ENCODE data around the gene TMTC2. TPM values are rescaled to one million over a fixed set of nuclear protein-coding genes. Genes with fewer than 3 reads are reported as not detected.

Gene TMTC2
- total and polyA plus RNA-seq, 10 of the 15 experiments (the other 5 are each of a cell fraction or from before 2014, with no cell fraction given), result 0.14 to 9.7 (median 1.2) TPM

GRCh38 chr12:83147341-83147740 is 460.6 kb downstream of the TMTC2 start:
- Histone ChIP-seq H3K79me2 (ENCODE audit: control insufficient read depth, insufficient read depth, low read length) (no peaks in the 10 kb centered on the region), H3K4me3 (no peak overlapping the region), H3K4me1 (ENCODE audit: control insufficient read depth, insufficient read depth, low read length) (no peaks in the 10 kb centered on the region), H3K9ac (ENCODE audit: control insufficient read depth, insufficient read depth, low read length) (no peak overlapping the region), H3K27ac (ENCODE audit: control insufficient read depth, insufficient read depth) (no peak overlapping the region), H4K20me1 (ENCODE audit: control insufficient read depth, insufficient read depth) (no peaks in the 10 kb centered on the region), H2AFZ (ENCODE audit: control insufficient read depth, low read depth, low read length) (no peak overlapping the region), H3K27me3 (replicated peaks in 1 of 2; ENCODE audit: control insufficient read depth in 2 of 2, insufficient read depth in 2 of 2, low read length in 1 of 2) (no peaks in the 10 kb centered on the region), H3K9me3 (replicated peaks; ENCODE audit: control insufficient read depth, insufficient read depth, low read length) (no peaks in the 10 kb centered on the region), H3K36me3 (ENCODE audit: control insufficient read depth in 2 of 2, insufficient read depth in 2 of 2, low read length in 1 of 2) (no peaks in the 10 kb centered on the region), H3K4me2 (ENCODE audit: control insufficient read depth, insufficient read depth) (no peak overlapping the region)
- ChIA-PET POLR2A (no interaction called here), SMC1A (ENCODE audit: uncharacterized antibody, unreplicated experiment) (interaction anchor here (1.3 kb wide), 1 partner anchor 11 kb away, joined by 3 read pairs; no protein-coding TSS in a partner anchor), RAD21 (ENCODE audit: unreplicated experiment) (no interaction called here), CTCF (interaction anchor here (0.7 kb wide), 1 partner anchor 10 kb away, joined by 3 read pairs; no protein-coding TSS in a partner anchor)
- BruUV-seq (replicated peaks), result no TSS peak
- no peak for DNase-seq (ENCODE audit: low read depth, low spot score)
- in situ Hi-C loops (cut with MboI) (no loop called here), intact Hi-C loops (cut with micrococcal nuclease; ENCODE audit: unreplicated experiment) (no loop called here)
- ATAC-seq, result no peak
- no peak for FAIRE-seq
- TF ChIP-seq, protein P1, sequence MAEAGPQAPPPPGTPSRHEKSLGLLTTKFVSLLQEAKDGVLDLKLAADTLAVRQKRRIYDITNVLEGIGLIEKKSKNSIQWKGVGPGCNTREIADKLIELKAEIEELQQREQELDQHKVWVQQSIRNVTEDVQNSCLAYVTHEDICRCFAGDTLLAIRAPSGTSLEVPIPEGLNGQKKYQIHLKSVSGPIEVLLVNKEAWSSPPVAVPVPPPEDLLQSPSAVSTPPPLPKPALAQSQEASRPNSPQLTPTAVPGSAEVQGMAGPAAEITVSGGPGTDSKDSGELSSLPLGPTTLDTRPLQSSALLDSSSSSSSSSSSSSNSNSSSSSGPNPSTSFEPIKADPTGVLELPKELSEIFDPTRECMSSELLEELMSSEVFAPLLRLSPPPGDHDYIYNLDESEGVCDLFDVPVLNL (IDR thresholded peaks at IDR 0.05; ENCODE audit: low read depth, low read length), result no peak
- TF ChIP-seq NR2C1 (IDR thresholded peaks at IDR 0.05), result no peak
- no peak for TF ChIP-seq HDGF (IDR thresholded peaks at IDR 0.05)
- TF ChIP-seq HCFC1 (IDR thresholded peaks at IDR 0.05; ENCODE audit: low read length), result no peak
- no peak for TF ChIP-seq NFYB (IDR thresholded peaks at IDR 0.05; ENCODE audit: insufficient read depth, low read depth, low read length)
- no peak for TF ChIP-seq SPI1 (IDR thresholded peaks at IDR 0.05; ENCODE audit: borderline replicate concordance, insufficient read depth, low read depth, low read length)
- no peak for TF ChIP-seq RCOR1 (conservative IDR thresholded peaks at IDR 0.05; ENCODE audit: low read depth, low read length)
- TF ChIP-seq, protein P2, sequence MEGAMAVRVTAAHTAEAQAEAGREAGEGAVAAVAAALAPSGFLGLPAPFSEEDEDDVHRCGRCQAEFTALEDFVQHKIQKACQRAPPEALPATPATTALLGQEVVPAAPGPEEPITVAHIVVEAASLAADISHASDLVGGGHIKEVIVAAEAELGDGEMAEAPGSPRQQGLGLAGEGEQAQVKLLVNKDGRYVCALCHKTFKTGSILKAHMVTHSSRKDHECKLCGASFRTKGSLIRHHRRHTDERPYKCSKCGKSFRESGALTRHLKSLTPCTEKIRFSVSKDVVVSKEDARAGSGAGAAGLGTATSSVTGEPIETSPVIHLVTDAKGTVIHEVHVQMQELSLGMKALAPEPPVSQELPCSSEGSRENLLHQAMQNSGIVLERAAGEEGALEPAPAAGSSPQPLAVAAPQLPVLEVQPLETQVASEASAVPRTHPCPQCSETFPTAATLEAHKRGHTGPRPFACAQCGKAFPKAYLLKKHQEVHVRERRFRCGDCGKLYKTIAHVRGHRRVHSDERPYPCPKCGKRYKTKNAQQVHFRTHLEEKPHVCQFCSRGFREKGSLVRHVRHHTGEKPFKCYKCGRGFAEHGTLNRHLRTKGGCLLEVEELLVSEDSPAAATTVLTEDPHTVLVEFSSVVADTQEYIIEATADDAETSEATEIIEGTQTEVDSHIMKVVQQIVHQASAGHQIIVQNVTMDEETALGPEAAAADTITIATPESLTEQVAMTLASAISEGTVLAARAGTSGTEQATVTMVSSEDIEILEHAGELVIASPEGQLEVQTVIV (IDR thresholded peaks at IDR 0.05; ENCODE audit: borderline replicate concordance, partially characterized antibody), result no peak
- TF ChIP-seq PAX5 (IDR thresholded peaks at IDR 0.05; ENCODE audit: borderline replicate concordance, low read depth, low read length), result no peak
- no peak for TF ChIP-seq RBBP5 (conservative IDR thresholded peaks at IDR 0.05)
- no peak for TF ChIP-seq SREBF1 (IDR thresholded peaks at IDR 0.05; ENCODE audit: low read length)
- TF ChIP-seq FOS (IDR thresholded peaks at IDR 0.05; ENCODE audit: borderline replicate concordance, extremely low read depth, insufficient read length), result no peak
- no peak for TF ChIP-seq EED (IDR thresholded peaks at IDR 0.05; ENCODE audit: low read depth)
- TF ChIP-seq, protein P3, sequence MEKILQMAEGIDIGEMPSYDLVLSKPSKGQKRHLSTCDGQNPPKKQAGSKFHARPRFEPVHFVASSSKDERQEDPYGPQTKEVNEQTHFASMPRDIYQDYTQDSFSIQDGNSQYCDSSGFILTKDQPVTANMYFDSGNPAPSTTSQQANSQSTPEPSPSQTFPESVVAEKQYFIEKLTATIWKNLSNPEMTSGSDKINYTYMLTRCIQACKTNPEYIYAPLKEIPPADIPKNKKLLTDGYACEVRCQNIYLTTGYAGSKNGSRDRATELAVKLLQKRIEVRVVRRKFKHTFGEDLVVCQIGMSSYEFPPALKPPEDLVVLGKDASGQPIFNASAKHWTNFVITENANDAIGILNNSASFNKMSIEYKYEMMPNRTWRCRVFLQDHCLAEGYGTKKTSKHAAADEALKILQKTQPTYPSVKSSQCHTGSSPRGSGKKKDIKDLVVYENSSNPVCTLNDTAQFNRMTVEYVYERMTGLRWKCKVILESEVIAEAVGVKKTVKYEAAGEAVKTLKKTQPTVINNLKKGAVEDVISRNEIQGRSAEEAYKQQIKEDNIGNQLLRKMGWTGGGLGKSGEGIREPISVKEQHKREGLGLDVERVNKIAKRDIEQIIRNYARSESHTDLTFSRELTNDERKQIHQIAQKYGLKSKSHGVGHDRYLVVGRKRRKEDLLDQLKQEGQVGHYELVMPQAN (conservative IDR thresholded peaks at IDR 0.05), result no peak
- 41% methylated on average over 2 of the region's 2 CpGs for WGBS (ENCODE audit: insufficient coverage, insufficient replicate concordance, low lambda C conversion rate, missing lambda C conversion rate)

Data from GM12878 (cell line).